HFF-Myc (cell line): ENCODE results near the gene GRM8.

Source experiments
- DNase-seq: peaks from one replicate; pipeline ENCODE4 v3.0.0-alpha.2; 2011; ENCODE audit warnings: low read depth; ENCODE audit errors: extremely low read depth
- H3K4me3 ChIP-seq: replicated peaks from 2 replicates; pipeline ENCODE4 v1.5.1; 2011; ENCODE audit warnings: low read depth, mild to moderate bottlenecking, control low read depth, low read length
- TF ChIP-seq, protein P1 (sequence below): IDR thresholded peaks from 2 replicates; pipeline ENCODE4 v1.5.1; 2012; ENCODE audit warnings: mild to moderate bottlenecking, low read depth, low read length, control low read depth; ENCODE audit errors: missing control alignments

Gene GRM8

GRCh38 chr7:127239814-127240213 is 12.9 kb downstream of the GRM8 start:
- DNase-seq, result no peak
- TF ChIP-seq, protein P1, sequence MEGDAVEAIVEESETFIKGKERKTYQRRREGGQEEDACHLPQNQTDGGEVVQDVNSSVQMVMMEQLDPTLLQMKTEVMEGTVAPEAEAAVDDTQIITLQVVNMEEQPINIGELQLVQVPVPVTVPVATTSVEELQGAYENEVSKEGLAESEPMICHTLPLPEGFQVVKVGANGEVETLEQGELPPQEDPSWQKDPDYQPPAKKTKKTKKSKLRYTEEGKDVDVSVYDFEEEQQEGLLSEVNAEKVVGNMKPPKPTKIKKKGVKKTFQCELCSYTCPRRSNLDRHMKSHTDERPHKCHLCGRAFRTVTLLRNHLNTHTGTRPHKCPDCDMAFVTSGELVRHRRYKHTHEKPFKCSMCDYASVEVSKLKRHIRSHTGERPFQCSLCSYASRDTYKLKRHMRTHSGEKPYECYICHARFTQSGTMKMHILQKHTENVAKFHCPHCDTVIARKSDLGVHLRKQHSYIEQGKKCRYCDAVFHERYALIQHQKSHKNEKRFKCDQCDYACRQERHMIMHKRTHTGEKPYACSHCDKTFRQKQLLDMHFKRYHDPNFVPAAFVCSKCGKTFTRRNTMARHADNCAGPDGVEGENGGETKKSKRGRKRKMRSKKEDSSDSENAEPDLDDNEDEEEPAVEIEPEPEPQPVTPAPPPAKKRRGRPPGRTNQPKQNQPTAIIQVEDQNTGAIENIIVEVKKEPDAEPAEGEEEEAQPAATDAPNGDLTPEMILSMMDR, result peak; percentile 27
- no peak overlapping the region for H3K4me3 ChIP-seq

GRCh38 chr7:127233630-127234029 is 19.1 kb downstream of the GRM8 start:
- TF ChIP-seq, protein P1, result no peak
- no peak overlapping the region for H3K4me3 ChIP-seq
- no peak for DNase-seq

DNA sequence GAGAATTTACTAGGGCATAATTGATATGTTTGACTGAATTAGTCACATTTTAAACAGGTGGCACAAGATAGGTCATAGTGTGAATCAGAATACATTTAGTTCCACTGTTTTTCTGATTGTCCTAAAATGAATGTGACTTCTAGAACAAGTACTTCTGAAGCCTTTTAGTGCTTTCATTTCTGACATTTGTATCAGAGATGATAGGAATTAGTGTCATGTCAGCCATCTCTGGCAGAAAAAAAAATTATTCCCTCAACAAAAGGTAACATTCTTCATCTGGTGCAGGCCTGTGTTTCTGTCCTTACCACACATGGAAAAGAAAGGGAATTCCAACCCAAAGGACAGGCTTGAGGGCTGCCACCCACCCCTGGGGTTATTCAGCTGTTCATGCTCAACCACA is 21.3 kb downstream of the GRM8 start:
- DNase-seq, result no peak
- TF ChIP-seq, protein P1, result no peak
- no peak overlapping the region for H3K4me3 ChIP-seq

- no peak overlapping the region for H3K4me3 ChIP-seq
- no peak for DNase-seq
- TF ChIP-seq, protein P1, result no peak
These were observed 22.4 kb downstream of the GRM8 start for GRCh38 chr7:127230192-127230925.

DNA sequence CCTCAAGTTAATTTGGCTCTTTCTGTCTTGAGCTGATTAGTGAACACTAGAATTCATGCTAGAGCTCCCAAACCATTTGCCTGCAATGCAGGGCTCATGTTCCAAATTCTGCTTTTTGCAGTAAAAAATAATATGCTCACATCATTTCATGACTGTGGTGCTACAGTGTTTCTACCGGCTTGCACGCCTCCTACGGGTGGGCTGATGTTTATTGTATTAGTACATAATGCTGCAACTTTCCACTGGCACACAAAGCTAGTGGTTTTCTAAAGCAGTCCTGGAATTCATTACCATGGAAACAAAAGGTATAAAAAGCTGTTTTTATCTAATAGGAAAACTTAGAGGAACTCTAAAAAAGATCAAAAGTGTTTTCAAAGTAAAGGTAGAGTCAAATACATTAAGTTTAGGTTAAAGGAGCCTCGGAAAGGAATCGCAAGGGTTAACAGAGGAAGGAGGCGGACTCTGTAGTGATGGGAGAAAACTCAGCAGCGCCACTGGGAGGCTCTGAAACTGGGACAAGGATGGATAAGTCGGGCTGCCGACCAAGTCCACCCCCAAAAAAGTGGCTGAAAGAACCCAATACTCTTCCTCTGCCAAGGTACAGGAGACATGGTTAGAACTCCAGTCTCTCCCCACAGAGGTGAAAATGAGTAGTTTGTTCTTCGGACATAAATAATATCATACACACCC is 25.9 kb downstream of the GRM8 start:
- no peak for DNase-seq

DNA sequence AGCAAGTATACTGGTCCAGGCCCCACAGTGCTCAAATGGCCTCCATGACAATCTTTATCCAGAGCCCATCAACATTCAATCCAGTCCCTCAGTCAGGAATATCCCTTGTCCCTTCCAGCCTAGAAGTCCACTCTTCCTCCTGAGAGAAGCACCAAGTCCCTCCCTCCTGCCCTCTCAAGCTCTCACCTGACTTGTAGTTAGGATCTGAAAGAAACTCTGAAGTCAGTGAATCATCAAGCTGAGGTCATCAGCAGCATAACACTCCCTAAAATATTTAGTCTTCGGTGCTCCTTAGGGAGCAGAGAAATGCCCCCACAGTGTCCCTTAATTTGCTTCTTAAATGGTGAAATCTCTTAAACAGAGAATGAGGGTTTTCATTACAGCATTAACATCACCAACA is 31.0 kb downstream of the GRM8 start:
- TF ChIP-seq, protein P1, result no peak
- DNase-seq, result no peak
- no peak overlapping the region for H3K4me3 ChIP-seq

More for the DNA sequence above, 25.9 kb downstream of the GRM8 start:
- H3K4me3 ChIP-seq, result no peak overlapping the region
- TF ChIP-seq, protein P1, result no peak
